ENCODE measurements around the gene RNF41.
A peak's percentile ranks its signal among the peaks of the same experiment; 100 is the strongest.
"Not testable (repeated sequence)": the region's sequence is repeated elsewhere in the genome, so short reads cannot be mapped to it uniquely, and the experiment has no call there.

RNF41 gene

GRCh38 chr12:56221757-56222530 is at the start of gene RNF41:
RNF41 (minus strand) TSS chr12:56221922; CDS start chr12:56214047, 7,875 bp downstream.
- ATAC-seq (replicated peaks; ENCODE audit: extremely low read depth, poor library complexity, severe bottlenecking): peak; percentile 90
- Mint-ChIP-seq H3K27me3 (no peaks in the 10 kb centered on the region), H3K36me3 (ENCODE audit: insufficient read depth) (peaks cover 20% of the 10 kb centered on the region), H3K27ac (ENCODE audit: low read depth) (peak within 1 kb of the TSS; percentile 100), H3K9me3 (no peaks in the 10 kb centered on the region), H3K4me1 (peaks cover 51% of the 10 kb centered on the region), H3K4me3 (peak within 1 kb of the TSS; percentile 99)
- DNase-seq (ENCODE audit: low spot score in 2 of 2): peak; percentile 88 to 91

GRCh38 chr12:56271031-56271430 is 49.3 kb upstream of the RNF41 start:
- Mint-ChIP-seq H3K27ac (ENCODE audit: low read depth) (no peak overlapping the region), H3K4me1 (peaks cover 21% of the 10 kb centered on the region), H3K36me3 (ENCODE audit: insufficient read depth) (peaks cover 56% of the 10 kb centered on the region), H3K9me3 (no peaks in the 10 kb centered on the region), H3K27me3 (no peaks in the 10 kb centered on the region), H3K4me3 (no peak overlapping the region)
- DNase-seq (ENCODE audit: low spot score in 2 of 2) (no peak), ATAC-seq (replicated peaks; ENCODE audit: extremely low read depth, poor library complexity, severe bottlenecking) (no peak)

- ATAC-seq (replicated peaks; ENCODE audit: extremely low read depth, poor library complexity, severe bottlenecking): no peak
Observed at GRCh38 chr12:56267443-56268071, 45.8 kb upstream of the RNF41 start.

GRCh38 chr12:56266693-56267442 is 45.1 kb upstream of the RNF41 start, which contains the start of gene COQ10A:
COQ10A (plus strand) TSS chr12:56266942; CDS start chr12:56267119, 177 bp downstream.
- ATAC-seq (replicated peaks; ENCODE audit: extremely low read depth, poor library complexity, severe bottlenecking) (peak; percentile 93), DNase-seq (ENCODE audit: low spot score in 2 of 2) (peak; percentile 85 to 86)
- Mint-ChIP-seq H3K4me3 (peak within 1 kb of the TSS; percentile 94), H3K4me1 (peaks cover 21% of the 10 kb centered on the region), H3K27me3 (no peaks in the 10 kb centered on the region), H3K36me3 (ENCODE audit: insufficient read depth) (peaks cover 24% of the 10 kb centered on the region), H3K9me3 (no peaks in the 10 kb centered on the region), H3K27ac (ENCODE audit: low read depth) (peak within 1 kb of the TSS; percentile 96)

More at GRCh38 chr12:56267443-56268071, 45.8 kb upstream of the RNF41 start:
- Mint-ChIP-seq H3K36me3 (ENCODE audit: insufficient read depth) (peaks cover 26% of the 10 kb centered on the region), H3K9me3 (no peaks in the 10 kb centered on the region), H3K27me3 (no peaks in the 10 kb centered on the region), H3K4me1 (peaks cover 21% of the 10 kb centered on the region), H3K27ac (ENCODE audit: low read depth) (peak overlapping the region; percentile 96), H3K4me3 (peak overlapping the region; percentile 94)
- DNase-seq (ENCODE audit: low spot score in 2 of 2): no peak

GRCh38 chr12:56266068-56266692 is 44.5 kb upstream of the RNF41 start:
- DNase-seq (ENCODE audit: low spot score in 2 of 2); ATAC-seq (replicated peaks; ENCODE audit: extremely low read depth, poor library complexity, severe bottlenecking): not testable (repeated sequence)
- H3K4me1 Mint-ChIP-seq: peaks cover 21% of the 10 kb centered on the region

GRCh38 chr12:56262955-56263354 is 41.2 kb upstream of the RNF41 start:
- H3K36me3 Mint-ChIP-seq (ENCODE audit: insufficient read depth): peaks cover 16% of the 10 kb centered on the region
- not testable (repeated sequence) for H3K27ac Mint-ChIP-seq (ENCODE audit: low read depth); DNase-seq (ENCODE audit: low spot score in 2 of 2); ATAC-seq (replicated peaks; ENCODE audit: extremely low read depth, poor library complexity, severe bottlenecking); H3K9me3 Mint-ChIP-seq; H3K4me3 Mint-ChIP-seq; H3K27me3 Mint-ChIP-seq
- peaks cover 27% of the 10 kb centered on the region for H3K4me1 Mint-ChIP-seq

More at GRCh38 chr12:56266068-56266692, 44.5 kb upstream of the RNF41 start:
- H3K36me3 Mint-ChIP-seq (ENCODE audit: insufficient read depth): peaks cover 20% of the 10 kb centered on the region
- H3K27me3 Mint-ChIP-seq, H3K9me3 Mint-ChIP-seq: not testable (repeated sequence)
- H3K27ac Mint-ChIP-seq (ENCODE audit: low read depth): peak overlapping the region; percentile 96
- peak overlapping the region; percentile 94 for H3K4me3 Mint-ChIP-seq

- DNase-seq (ENCODE audit: low spot score in 2 of 2) (no peak), ATAC-seq (replicated peaks; ENCODE audit: extremely low read depth, poor library complexity, severe bottlenecking) (no peak)
- H3K9me3 Mint-ChIP-seq: no peaks in the 10 kb centered on the region
- H3K36me3 Mint-ChIP-seq (ENCODE audit: insufficient read depth): peaks cover 17% of the 10 kb centered on the region
- no peak overlapping the region for H3K27ac Mint-ChIP-seq (ENCODE audit: low read depth)
- H3K4me3 Mint-ChIP-seq: no peak overlapping the region
- peaks cover 21% of the 10 kb centered on the region for H3K4me1 Mint-ChIP-seq
- no peaks in the 10 kb centered on the region for H3K27me3 Mint-ChIP-seq
Observed at GRCh38 chr12:56261503-56262232, 39.9 kb upstream of the RNF41 start.

- peaks cover 16% of the 10 kb centered on the region for H3K36me3 Mint-ChIP-seq (ENCODE audit: insufficient read depth)
- no peaks in the 10 kb centered on the region for H3K27me3 Mint-ChIP-seq
- H3K4me1 Mint-ChIP-seq: peaks cover 21% of the 10 kb centered on the region
- DNase-seq (ENCODE audit: low spot score in 2 of 2): no peak
- no peak for ATAC-seq (replicated peaks; ENCODE audit: extremely low read depth, poor library complexity, severe bottlenecking)
- H3K4me3 Mint-ChIP-seq: no peak overlapping the region
- H3K27ac Mint-ChIP-seq (ENCODE audit: low read depth): no peak overlapping the region
- H3K9me3 Mint-ChIP-seq: no peaks in the 10 kb centered on the region
Observed at GRCh38 chr12:56260921-56261320, 39.2 kb upstream of the RNF41 start.

GRCh38 chr12:56260380-56260779 is 38.7 kb upstream of the RNF41 start:
- no peak overlapping the region for H3K27ac Mint-ChIP-seq (ENCODE audit: low read depth)
- DNase-seq (ENCODE audit: low spot score in 2 of 2) (no peak), ATAC-seq (replicated peaks; ENCODE audit: extremely low read depth, poor library complexity, severe bottlenecking) (no peak)
- H3K36me3 Mint-ChIP-seq (ENCODE audit: insufficient read depth): peaks cover 18% of the 10 kb centered on the region
- peaks cover 22% of the 10 kb centered on the region for H3K4me1 Mint-ChIP-seq
- no peaks in the 10 kb centered on the region for H3K27me3 Mint-ChIP-seq
- no peaks in the 10 kb centered on the region for H3K9me3 Mint-ChIP-seq
- no peak overlapping the region for H3K4me3 Mint-ChIP-seq

GRCh38 chr12:56258820-56259183 is 37.1 kb upstream of the RNF41 start:
- Mint-ChIP-seq H3K4me1 (peaks cover 29% of the 10 kb centered on the region), H3K36me3 (ENCODE audit: insufficient read depth) (peaks cover 26% of the 10 kb centered on the region), H3K27ac (ENCODE audit: low read depth) (peak overlapping the region; percentile 85), H3K27me3 (no peaks in the 10 kb centered on the region), H3K4me3 (peak overlapping the region; percentile 96), H3K9me3 (no peaks in the 10 kb centered on the region)
- ATAC-seq (replicated peaks; ENCODE audit: extremely low read depth, poor library complexity, severe bottlenecking) (no peak), DNase-seq (ENCODE audit: low spot score in 2 of 2) (no peak)

GRCh38 chr12:56258068-56258819 is 36.5 kb upstream of the RNF41 start, which contains the start of gene ANKRD52:
ANKRD52 (minus strand) TSS chr12:56258384; CDS start chr12:56258269, 115 bp downstream.
- Mint-ChIP-seq H3K4me3 (peak within 1 kb of the TSS; percentile 96), H3K27ac (ENCODE audit: low read depth) (peak within 1 kb of the TSS; percentile 85)

More at GRCh38 chr12:56258068-56258819, 36.5 kb upstream of the RNF41 start, which contains the start of gene ANKRD52:
- DNase-seq (ENCODE audit: low spot score in 2 of 2) (peak; percentile 61 to 69), ATAC-seq (replicated peaks; ENCODE audit: extremely low read depth, poor library complexity, severe bottlenecking) (peak; percentile 89)
- H3K36me3 Mint-ChIP-seq (ENCODE audit: insufficient read depth): peaks cover 31% of the 10 kb centered on the region
- H3K9me3 Mint-ChIP-seq: no peaks in the 10 kb centered on the region
- no peaks in the 10 kb centered on the region for H3K27me3 Mint-ChIP-seq
- H3K4me1 Mint-ChIP-seq: peaks cover 29% of the 10 kb centered on the region

Measured in central memory CD8-positive, alpha-beta T cell (primary cell).